ENCODE measurements around the gene TTC9.
A peak's percentile ranks its signal among the peaks of the same experiment; 100 is the strongest.

The TTC9 gene

GRCh38 chr14:70662816-70663215 lies 21.1 kb downstream of the TTC9 start:
- TF ChIP-seq, protein P1, sequence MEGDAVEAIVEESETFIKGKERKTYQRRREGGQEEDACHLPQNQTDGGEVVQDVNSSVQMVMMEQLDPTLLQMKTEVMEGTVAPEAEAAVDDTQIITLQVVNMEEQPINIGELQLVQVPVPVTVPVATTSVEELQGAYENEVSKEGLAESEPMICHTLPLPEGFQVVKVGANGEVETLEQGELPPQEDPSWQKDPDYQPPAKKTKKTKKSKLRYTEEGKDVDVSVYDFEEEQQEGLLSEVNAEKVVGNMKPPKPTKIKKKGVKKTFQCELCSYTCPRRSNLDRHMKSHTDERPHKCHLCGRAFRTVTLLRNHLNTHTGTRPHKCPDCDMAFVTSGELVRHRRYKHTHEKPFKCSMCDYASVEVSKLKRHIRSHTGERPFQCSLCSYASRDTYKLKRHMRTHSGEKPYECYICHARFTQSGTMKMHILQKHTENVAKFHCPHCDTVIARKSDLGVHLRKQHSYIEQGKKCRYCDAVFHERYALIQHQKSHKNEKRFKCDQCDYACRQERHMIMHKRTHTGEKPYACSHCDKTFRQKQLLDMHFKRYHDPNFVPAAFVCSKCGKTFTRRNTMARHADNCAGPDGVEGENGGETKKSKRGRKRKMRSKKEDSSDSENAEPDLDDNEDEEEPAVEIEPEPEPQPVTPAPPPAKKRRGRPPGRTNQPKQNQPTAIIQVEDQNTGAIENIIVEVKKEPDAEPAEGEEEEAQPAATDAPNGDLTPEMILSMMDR (conservative IDR thresholded peaks at IDR 0.05; ENCODE audit: low read depth, low read length): no peak
- no peak overlapping the region for H3K4me3 ChIP-seq (ENCODE audit: low read depth, low read length)
- DNase-seq (ENCODE audit: low read depth): no peak

GRCh38 chr14:70663707-70664179 lies 22.0 kb downstream of the TTC9 start:
- H3K4me3 ChIP-seq (ENCODE audit: low read depth, low read length): no peak overlapping the region
- TF ChIP-seq, protein P1 (conservative IDR thresholded peaks at IDR 0.05; ENCODE audit: low read depth, low read length): no peak
- peak; percentile 72 for DNase-seq (ENCODE audit: low read depth)

DNA sequence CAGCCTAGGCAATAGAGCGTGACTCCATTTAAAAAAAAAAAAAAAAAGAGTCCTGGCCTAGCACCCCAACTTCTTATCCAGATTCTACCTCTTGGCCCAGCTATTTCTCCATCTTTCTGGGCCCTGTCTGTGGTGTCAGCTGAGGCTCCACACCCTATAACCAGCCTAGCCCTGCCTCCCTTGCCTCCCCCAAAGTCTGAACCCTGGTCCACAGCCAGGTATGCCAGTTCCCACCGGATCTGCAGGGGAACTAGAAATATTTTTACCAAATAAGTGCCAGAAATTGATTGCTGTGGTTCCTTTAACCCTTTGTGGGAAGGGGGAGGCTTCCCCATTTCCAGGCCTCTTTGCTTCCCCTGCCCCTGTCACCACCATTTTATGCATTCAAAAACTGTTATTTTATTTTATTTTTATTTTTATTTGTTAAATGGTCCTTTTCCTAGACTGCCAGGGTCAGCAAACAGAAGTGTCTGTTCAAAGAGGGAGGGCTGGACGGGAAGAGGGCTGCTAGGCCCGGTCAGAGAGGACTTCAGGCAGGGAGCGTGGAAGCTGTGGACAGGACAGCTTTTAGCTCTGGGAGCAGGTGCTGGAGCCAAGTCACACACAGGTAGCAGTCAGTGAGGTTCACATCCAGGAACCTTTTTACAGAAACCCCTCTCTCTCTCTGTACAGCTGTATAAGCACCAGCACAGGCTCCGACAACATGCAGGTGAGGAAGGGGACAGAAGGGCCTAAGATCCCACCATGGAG lies 23.2 kb downstream of the TTC9 start:
- TF ChIP-seq, protein P1 (conservative IDR thresholded peaks at IDR 0.05; ENCODE audit: low read depth, low read length): no peak
- no peak overlapping the region for H3K4me3 ChIP-seq (ENCODE audit: low read depth, low read length)
- DNase-seq (ENCODE audit: low read depth): no peak

- TF ChIP-seq, protein P1 (conservative IDR thresholded peaks at IDR 0.05; ENCODE audit: low read depth, low read length): no peak
- H3K4me3 ChIP-seq (ENCODE audit: low read depth, low read length): no peak overlapping the region
- DNase-seq (ENCODE audit: low read depth): peak; percentile 20
Measured at GRCh38 chr14:70665448-70666360, 24.0 kb downstream of the TTC9 start.

DNA sequence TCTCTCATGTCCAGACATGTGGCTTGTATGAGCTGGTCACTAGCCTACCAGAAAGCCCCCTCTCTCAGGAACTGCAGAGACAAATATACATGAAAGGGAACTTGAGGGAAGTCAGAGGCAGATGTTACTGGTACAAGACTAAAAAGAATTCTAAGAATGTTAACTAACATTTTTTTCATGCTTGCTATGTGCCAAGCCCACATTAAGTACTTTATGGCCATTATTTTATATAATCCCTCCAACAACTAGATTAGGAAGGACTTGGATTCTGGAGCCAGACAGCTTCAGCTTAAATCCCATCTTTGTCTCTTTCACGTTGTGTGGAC lies 24.6 kb downstream of the TTC9 start:
- peak; percentile 52 for DNase-seq (ENCODE audit: low read depth)
- no peak overlapping the region for H3K4me3 ChIP-seq (ENCODE audit: low read depth, low read length)

DNA sequence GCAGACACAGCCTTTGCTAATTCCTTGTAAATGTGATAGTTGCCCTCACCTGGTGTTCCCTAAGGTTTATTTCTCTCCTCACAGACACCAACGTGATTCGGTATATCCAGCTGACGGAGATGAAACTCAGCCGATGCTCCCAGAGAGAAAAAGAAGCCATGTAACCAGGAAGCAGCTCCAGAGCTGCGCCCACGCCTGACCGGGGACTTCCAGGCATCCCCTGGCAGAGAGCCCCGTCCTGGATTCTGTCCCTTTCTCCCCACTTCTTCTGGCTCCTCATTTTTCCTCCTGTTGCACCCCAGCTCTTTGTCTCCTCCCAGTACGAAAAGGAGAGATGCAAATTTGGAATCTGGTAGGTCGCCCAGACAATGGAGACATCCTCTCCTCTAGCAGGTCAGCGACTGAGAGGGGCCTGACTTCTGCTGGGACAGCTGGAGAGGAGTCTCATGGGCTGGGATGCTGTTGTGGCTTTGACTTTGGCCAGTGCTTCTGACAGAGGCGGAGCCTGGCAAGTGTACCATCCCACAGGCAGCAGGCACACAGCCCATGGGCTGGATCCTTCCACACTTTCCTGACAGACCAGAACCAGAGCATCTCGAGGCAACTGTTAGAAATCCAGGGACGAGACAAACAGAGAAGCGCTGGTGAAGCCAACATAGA lies 29.4 kb downstream of the TTC9 start:
- no peak for DNase-seq (ENCODE audit: low read depth)
- TF ChIP-seq, protein P1 (conservative IDR thresholded peaks at IDR 0.05; ENCODE audit: low read depth, low read length): no peak
- H3K4me3 ChIP-seq (ENCODE audit: low read depth, low read length): no peak overlapping the region

More for the DNA sequence above, 24.6 kb downstream of the TTC9 start:
- TF ChIP-seq, protein P1 (conservative IDR thresholded peaks at IDR 0.05; ENCODE audit: low read depth, low read length): no peak

Data from choroid plexus epithelial cell (primary cell).